Stimulated activated CD4-positive, alpha-beta T cell treated with anti-CD3 and anti-CD28 coated beads, Interleukin-1b, Interleukin-23, amount 100 ng/mL, for 48 hours (primary cell): ENCODE results near the gene AKNA.
"Not testable (repeated sequence)": the region's sequence is repeated elsewhere in the genome, so short reads cannot be mapped to it uniquely, and the experiment has no call there.

Experiments
- DNase-seq: peaks from one replicate; pipeline ENCODE4 v3.0.0-alpha.2; 2020

The AKNA gene

DNA sequence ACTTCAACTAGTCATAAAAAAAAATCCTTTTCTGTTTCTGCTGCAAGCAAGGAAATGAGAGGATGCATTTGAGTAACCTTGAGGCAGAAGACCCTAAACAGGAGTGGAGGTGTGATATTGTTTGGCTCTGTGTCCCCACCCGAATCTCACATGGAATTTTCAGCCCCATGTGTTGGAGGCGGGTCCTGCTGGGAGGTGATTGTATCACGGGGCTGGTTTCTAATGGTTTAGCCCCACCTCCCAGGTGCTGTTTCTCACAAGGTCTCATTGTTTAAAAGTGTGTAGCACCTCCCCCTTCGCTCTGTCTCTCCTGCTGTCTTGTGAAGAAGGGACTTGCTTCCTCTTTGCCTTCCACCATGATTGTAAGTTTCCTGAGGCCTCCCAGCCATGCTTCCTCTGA lies 54.1 kb downstream of the AKNA start:
- DNase-seq: not testable (repeated sequence)

DNA sequence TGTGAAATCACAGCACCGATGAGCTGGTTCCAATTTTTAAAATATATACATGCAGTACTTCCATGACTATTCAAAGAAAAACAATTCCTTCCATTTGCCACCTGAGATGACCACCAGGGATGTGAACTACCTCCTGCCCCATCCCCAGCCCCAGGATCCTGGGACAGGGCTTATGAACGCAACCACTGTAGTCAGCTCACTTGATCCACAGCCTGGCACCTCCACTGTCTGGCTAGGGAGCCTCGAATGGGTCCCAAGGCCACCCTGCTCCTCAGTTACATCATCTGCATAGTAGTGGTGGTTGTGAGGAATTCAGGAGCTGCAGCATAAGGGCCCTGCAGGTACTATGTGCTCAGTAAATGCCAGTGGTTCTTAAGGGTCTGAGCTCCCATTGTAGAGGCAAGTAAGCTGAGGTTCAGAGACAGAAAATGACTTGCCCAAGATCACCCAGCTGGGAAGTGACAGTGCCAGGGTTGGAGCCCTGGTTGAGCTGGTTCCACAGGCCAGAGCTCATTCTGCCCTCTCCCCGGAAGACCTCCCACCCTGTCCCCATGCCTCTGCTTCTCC lies 55.2 kb downstream of the AKNA start:
- not testable (repeated sequence) for DNase-seq

DNA sequence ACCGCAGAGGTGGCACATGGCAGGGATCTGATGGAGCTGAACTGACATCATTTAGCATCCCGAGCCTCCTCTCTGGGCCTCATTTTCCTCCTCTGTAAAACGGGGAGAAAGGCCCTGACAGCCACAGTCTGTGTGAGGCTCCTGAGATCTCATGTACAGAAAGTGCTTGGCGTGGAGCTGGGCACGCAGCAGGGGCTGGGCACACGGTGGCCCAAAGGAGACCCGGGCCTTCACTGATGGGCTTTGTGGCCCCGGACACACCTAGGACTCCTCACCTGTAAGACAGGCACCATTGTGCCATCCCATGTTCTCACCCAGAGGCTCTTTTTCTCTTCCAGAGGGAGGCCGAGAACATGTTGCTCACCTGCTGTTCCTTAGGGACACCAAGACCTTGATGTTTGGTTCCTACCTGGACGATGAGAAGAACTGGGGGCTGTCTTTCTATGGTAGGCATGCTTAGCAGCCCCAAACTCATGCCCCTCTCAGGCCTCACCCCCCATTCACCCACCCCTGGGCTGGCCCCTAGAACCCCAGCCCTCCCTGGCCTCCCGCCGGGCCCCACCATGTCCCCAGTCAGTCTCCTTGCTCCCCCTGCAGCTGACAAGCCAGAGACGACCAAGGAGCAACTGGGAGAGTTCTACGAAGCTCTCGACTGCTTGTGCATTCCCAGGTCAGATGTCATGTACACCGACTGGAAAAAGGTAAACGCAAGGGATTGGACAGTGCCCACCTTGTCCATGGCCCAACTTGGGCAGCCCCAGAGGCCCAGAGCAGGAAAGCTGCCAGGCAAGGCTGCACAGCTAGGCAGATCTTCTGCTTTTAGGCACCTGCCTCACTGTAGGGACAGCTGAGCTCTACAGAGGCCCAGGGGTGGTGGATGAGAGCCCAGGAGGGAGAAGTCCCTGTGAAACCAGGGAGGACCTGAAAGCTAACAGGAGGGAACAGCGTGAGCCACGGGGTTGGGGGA lies 56.3 kb downstream of the AKNA start:
- not testable (repeated sequence) for DNase-seq

DNA sequence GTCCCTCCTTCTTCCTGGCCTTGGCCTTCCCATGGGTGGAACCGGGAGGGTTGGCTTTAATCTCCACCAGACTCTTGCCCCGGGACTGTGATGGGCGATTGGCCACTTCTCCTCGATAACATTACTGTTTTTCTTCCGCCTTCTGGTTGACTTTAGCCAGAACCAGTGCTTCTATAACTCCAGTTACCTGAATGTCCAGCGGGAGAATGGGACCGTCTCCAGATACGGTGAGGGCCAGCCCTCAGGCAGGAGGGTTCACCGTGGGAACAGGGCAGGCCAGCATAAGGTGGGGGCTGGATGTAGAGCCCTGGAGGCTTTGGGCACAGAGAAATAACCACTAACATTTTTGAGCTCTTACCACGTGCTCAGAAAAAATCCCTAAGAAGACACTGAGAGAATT lies 57.1 kb downstream of the AKNA start:
- DNase-seq: no peak

DNA sequence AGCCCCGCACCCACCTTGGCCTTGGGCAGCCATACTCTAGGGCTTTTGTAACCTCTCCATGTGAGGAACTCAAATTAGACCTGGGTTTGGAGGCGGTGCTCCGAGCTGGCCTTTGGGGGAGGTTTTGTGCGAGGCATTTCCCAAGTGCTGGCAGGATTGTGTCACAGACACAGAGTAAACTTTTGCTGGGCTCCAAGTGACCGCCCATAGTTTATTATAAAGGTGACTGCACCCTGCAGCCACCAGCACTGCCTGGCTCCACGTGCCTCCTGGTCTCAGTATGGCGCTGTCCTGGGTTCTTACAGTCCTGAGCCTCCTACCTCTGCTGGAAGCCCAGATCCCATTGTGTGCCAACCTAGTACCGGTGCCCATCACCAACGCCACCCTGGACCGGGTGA lies 58.2 kb downstream of the AKNA start, which contains the start of gene ORM2:
ORM2 (plus strand) TSS at position 245 of the 398 bp plus-strand sequence; CDS start at position 281, 36 bp downstream.
- DNase-seq: not testable (repeated sequence)

DNA sequence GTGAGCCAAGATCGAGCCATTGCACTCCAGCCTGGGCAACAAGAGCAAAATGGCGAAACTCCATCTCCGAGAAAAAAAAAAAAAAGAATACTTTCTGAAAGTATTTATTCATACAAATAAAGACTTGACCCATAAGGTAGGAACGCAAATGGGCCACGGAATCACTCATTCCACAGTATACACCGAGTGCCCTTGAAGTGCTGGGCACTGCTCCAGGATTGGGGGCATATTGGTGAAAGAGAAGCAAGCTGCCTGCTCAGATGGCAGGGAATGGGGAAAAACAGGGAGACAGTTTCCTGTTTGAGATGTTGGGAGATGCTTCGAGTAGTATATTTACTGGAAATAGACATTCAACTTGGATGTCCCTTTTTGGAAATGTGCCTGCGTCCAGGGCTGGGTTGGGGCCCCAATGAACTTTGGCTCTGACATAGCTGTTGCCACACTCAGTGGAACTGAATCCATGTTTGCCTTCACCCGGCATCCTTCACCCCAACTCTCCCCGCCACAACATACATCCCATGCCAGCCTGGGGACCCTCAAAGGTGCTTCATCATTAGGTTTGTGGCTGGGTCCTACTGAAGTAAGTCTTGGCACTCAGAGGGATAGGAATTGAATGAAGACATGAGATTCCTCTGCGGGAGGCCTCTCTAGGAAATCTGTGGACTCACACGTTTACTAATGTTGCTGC lies 58.7 kb downstream of the AKNA start:
- DNase-seq: not testable (repeated sequence)

DNA sequence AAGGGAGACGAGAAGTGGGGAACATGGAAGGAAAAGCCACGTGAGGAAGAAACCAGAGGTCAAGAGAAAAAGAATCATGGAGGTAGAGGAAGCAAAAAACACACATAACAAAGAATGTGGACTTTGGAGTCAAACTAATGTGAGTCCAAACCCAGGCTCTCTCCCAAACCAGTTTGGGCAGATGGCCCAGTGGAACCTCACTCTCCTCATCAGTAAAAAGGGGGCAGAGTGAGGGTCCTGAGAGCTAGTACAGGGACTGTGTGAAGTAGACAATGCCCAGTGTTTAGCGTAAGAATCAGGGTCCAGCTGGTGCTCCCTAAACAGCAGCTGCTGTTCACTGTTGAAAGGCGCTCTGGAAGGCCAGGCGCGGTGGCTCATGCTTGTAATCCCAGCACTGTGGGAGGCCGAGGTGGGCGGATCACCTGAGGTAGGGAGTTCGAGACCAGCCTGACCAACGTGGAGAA lies 59.4 kb downstream of the AKNA start:
- not testable (repeated sequence) for DNase-seq

DNA sequence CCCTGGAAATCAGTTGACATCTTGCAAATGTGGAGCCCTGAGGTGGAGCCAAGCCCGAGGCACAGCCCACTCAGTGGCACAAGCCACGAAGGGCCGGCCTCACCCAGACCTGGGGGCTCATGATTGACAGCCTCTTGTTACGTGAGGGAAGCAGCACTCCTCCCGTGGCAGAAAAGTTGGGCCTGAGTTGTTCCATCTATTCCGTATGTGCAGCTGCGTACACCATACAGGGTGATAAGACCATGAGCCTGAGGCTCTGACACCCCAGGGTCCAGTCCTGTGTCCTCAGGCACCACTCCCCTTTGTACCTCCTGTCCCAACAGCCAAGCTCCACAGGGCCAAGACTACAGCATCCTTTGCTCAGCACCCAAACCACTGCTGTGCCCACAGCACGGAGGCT lies 60.0 kb downstream of the AKNA start:
- no peak for DNase-seq

GRCh38 chr9:114325684-114326254 lies 62.0 kb downstream of the AKNA start:
- DNase-seq: not testable (repeated sequence)

- DNase-seq: not testable (repeated sequence)
Observed at GRCh38 chr9:114324965-114325364, 62.8 kb downstream of the AKNA start.

DNA sequence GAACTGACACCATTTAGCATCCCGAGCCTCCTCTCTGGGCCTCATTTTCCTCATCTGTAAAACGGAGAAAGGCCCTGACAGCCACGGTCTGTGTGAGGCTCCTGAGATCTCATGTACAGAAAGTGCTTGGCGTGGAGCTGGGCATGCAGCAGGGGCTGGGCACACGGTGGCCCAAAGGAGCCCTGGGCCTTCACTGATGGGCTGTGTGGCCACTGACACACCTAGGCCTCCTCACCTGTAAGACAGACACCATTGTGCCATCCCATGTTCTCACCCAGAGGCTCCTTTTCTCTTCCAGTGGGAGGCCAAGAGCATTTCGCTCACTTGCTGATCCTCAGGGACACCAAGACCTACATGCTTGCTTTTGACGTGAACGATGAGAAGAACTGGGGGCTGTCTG lies 63.3 kb downstream of the AKNA start:
- no peak for DNase-seq

DNA sequence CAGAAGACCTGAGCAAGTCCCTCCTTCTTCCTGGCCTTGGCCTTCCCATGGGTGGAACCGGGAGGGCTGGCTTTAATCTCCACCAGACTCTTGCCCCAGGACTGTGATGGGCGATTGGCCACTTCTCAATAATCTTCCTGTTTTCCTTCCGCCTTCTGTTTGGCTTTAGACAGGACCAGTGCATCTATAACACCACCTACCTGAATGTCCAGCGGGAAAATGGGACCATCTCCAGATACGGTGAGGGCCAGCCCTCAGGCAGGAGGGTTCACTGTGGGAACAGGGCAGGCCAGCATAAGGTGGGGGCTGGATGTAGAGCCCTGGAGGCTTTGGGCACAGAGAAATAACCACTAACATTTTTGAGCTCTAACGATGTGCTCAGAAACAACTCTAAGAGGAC lies 63.9 kb downstream of the AKNA start:
- DNase-seq: not testable (repeated sequence)

- not testable (repeated sequence) for DNase-seq
Observed at GRCh38 chr9:114322831-114323531, 64.8 kb downstream of the AKNA start, which contains the start of gene ORM1. Gene ORM1 (plus strand): TSS chr9:114323098. CDS start chr9:114323134, 36 bp downstream.

GRCh38 chr9:114322160-114322818 lies 65.5 kb downstream of the AKNA start:
- DNase-seq: not testable (repeated sequence)

- peak; percentile 62 for DNase-seq
Observed at GRCh38 chr9:114321759-114322158, 66.0 kb downstream of the AKNA start.

GRCh38 chr9:114320710-114321109 lies 67.1 kb downstream of the AKNA start:
- DNase-seq: peak; percentile 20

DNA sequence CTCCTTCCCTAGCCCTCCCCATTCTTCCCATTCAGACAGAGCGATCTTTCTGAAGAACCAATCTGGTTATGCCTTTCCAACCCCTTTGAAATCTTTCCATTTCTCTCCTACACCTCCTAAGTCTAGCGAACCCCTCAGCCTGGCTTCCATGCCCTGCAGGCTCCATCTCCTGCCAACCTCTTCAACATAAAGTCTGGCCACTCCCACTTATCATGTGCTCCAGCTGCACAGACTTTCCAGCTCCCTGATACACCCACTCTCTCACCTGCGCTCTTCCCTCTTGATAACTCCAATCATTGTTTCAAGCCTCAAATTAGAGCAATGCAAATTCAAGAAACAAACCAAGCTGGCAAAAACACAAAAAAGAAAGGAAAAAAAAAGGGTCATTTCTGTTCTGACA lies 68.6 kb downstream of the AKNA start:
- DNase-seq: no peak

DNA sequence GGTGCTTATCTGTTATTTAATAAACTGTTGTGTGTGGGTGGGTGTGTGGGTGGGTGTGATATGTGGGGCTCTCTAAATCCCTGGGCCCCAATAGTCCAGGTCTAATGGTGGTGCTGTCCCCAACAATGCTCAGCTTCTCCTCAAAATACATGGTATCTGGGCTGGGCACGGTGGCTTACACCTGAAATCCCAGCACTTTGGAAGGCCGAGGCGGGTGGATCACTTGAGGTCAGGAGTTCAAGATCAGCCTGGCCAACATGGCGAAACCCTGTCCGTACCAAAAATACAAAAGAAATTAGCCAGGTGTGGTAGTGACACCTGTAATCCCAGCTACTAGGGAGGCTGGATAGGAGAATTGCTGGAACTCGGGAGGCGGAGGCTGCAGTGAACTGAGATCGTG lies 69.4 kb downstream of the AKNA start:
- no peak for DNase-seq

DNA sequence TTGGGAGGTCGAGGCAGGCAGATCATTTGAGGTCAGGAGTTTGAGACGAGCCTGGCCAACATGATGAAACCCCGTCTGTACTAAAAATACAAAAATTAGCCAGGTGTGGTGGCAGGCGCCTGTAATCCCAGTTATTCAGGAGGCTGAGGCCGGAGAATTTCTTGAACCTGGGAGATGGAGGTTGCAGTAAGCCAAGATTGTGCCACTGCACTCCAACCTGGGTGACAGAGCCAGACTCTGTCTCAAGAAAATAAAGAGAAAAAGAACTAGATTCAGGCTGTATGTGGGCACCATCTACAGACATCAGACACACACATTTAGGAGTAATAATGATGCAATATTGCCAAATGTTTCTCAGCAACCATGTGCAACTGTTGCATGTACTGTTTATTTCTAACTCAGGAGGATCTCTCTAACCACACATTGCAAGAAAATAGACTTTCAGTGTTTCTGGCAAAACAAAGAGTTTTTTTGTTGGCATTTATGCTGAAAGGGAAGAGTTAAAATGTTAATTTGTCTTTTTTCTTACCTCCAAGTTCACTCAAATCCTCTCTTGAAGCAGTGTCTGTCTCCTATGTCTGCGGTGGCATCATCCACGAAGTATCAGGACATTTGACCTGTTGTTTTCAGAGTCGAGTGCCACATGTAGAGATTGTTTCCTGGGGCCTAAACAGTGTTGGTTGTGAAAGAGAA lies 70.0 kb downstream of the AKNA start:
- DNase-seq: no peak

DNA sequence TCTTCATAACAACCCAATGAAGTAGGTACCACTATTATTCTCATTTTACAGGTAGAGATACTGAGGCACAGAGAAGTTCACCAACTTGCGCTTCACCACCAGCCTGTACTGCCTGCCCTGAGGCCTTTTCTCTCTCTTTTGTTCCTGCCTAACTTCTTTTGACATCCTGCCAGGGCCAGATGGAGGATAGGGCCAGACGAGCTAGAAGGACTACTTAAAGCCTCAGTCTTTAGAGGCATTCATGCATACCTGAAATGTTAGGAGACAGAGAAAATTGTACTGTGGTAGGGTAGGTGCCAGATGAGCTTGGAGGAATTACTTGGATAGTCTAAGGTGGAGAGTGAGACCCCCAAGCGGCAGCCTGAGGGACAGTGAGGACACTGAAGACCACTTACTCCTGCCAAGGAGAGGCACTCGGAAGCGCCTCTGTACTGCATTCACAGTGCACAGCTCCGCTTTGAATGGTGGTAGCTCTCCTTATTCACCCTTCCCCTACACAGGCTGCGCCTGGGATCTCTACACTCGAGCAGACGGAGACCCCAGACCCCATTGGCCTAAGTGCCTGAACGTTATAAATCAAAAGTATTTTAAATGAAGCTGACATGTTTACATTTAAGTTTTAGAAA lies 71.1 kb downstream of the AKNA start:
- DNase-seq: no peak
